KMS-11 (cell line): ENCODE data around the gene SMG5.

Experiments
- H2AFZ ChIP-seq: fragments of 200-600 bp; sonication (generic); 2 replicates; pipeline ENCODE4 v1.6.1; 2016; ENCODE audit warnings: antibody characterized with exemption, mixed run types, low read depth
- H3K27ac ChIP-seq: fragments of 200-600 bp; sonication (generic); 2 replicates; pipeline ENCODE4 v1.6.1; 2016; ENCODE audit warnings: mild to moderate bottlenecking, mixed run types
- H3K27me3 ChIP-seq: fragments of 200-600 bp; sonication (generic); 2 replicates; pipeline ENCODE4 v1.6.1; 2017; ENCODE audit warnings: mild to moderate bottlenecking, low read depth, mixed run types, moderate library complexity; ENCODE audit not compliant: insufficient read depth
- H3K36me3 ChIP-seq: fragments of 200-600 bp; sonication (generic); 2 replicates; pipeline ENCODE4 v1.6.1; 2017; ENCODE audit warnings: mild to moderate bottlenecking, mixed run types; ENCODE audit not compliant: insufficient read depth
- H3K4me1 ChIP-seq: fragments of 200-600 bp; sonication (generic); 2 replicates; pipeline ENCODE4 v1.6.1; 2016; ENCODE audit warnings: mild to moderate bottlenecking, low read depth, mixed run types; ENCODE audit not compliant: poor library complexity, severe bottlenecking
- H3K4me2 ChIP-seq: fragments of 200-600 bp; sonication (generic); 2 replicates; pipeline ENCODE4 v1.7.0; 2016; ENCODE audit warnings: mild to moderate bottlenecking, mixed run types
- H3K4me3 ChIP-seq: fragments of 200-600 bp; sonication (generic); IDR thresholded peaks from 2 replicates; pipeline ENCODE4 v1.6.1; 2017; ENCODE audit warnings: low read depth, low read length, mixed read lengths; ENCODE audit not compliant: insufficient read depth
- H3K79me2 ChIP-seq: fragments of 200-600 bp; sonication (generic); 2 replicates; pipeline ENCODE4 v1.6.1; 2016; ENCODE audit warnings: low read depth, mixed run types; ENCODE audit not compliant: insufficient read depth
- H3K9ac ChIP-seq: fragments of 200-600 bp; sonication (generic); 2 replicates; pipeline ENCODE4 v1.6.1; 2016; ENCODE audit warnings: mild to moderate bottlenecking, mixed run types
- H4K20me1 ChIP-seq: fragments of 200-600 bp; sonication (generic); 2 replicates; pipeline ENCODE4 v1.6.1; 2016; ENCODE audit warnings: mild to moderate bottlenecking, mixed run types; ENCODE audit not compliant: insufficient read depth
- TF ChIP-seq, protein P1 (sequence below): fragments of 200-600 bp; sonication (generic); conservative IDR thresholded peaks from 2 replicates; pipeline ENCODE4 v1.6.1; 2017; ENCODE audit warnings: low read depth, mild to moderate bottlenecking, antibody characterized with exemption, low read length, moderate library complexity, mixed read lengths

The SMG5 gene

DNA sequence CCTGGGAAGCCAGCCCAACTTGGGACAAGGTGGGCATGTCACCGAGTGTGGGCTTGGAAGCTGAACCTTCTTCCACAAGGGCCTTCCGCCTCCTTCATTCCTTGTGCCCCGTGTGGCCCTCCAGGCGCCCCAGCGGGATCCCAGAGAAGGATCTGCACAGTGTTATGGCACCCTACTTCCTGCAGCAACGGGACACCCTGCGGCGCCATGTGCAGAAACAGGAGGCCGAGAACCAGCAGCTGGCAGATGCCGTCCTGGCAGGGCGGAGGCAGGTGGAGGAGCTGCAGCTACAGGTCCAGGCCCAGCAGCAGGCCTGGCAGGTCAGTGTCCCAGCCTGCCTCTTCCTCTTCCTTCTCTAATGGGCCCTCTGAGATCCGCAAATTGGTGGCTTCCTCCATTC is 46.5 kb downstream of the SMG5 start:
- Histone ChIP-seq H2AFZ (no peak overlapping the region), H3K9ac (no peak overlapping the region), H3K27me3 (no peaks in the 10 kb centered on the region), H3K27ac (no peak overlapping the region), H3K36me3 (no peaks in the 10 kb centered on the region), H3K4me3 (no peak overlapping the region), H4K20me1 (no peaks in the 10 kb centered on the region), H3K79me2 (no peaks in the 10 kb centered on the region), H3K4me2 (no peak overlapping the region), H3K4me1 (peaks cover 26% of the 10 kb centered on the region)
- TF ChIP-seq, protein P1, sequence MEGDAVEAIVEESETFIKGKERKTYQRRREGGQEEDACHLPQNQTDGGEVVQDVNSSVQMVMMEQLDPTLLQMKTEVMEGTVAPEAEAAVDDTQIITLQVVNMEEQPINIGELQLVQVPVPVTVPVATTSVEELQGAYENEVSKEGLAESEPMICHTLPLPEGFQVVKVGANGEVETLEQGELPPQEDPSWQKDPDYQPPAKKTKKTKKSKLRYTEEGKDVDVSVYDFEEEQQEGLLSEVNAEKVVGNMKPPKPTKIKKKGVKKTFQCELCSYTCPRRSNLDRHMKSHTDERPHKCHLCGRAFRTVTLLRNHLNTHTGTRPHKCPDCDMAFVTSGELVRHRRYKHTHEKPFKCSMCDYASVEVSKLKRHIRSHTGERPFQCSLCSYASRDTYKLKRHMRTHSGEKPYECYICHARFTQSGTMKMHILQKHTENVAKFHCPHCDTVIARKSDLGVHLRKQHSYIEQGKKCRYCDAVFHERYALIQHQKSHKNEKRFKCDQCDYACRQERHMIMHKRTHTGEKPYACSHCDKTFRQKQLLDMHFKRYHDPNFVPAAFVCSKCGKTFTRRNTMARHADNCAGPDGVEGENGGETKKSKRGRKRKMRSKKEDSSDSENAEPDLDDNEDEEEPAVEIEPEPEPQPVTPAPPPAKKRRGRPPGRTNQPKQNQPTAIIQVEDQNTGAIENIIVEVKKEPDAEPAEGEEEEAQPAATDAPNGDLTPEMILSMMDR: no peak

DNA sequence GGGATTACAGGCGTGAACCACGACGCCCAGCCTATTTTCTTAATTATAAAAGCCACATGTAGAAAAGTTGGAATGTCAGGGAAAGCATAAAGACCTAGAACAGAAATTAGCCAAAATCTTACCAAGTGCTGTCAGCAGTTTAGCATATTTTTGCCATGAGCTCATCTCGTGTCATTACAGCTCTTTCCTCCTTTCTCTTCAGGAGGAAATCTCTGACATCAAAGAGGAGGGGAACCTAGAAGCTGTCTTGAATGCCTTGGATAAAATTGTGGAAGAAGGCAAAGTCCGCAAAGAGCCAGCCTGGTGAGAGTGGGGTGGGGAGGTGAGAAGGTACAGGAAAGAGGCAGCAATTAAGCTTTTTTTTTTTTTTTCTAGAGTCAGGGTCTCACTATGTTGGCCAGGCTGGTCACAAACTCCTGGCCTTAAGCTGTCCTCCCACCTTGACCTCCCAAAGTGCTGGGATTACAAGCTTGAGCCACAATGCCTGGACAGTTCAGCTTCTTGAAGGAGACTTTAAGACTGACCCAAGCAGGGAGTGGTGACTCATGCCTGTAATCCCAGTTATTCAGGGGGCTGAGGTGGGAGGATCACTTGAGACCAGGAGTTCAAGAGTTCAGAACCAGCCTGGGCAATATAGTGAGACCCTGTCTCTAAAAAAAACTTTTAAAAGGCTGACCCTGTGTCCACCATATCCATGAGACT is 49.0 kb downstream of the SMG5 start:
- Histone ChIP-seq H3K4me3 (no peak overlapping the region), H3K4me2 (no peak overlapping the region), H3K27ac (no peak overlapping the region), H3K4me1 (peaks cover 47% of the 10 kb centered on the region), H3K36me3 (no peaks in the 10 kb centered on the region), H3K79me2 (no peaks in the 10 kb centered on the region), H3K27me3 (no peaks in the 10 kb centered on the region), H4K20me1 (no peaks in the 10 kb centered on the region), H2AFZ (no peak overlapping the region), H3K9ac (no peak overlapping the region)
- TF ChIP-seq, protein P1: no peak

DNA sequence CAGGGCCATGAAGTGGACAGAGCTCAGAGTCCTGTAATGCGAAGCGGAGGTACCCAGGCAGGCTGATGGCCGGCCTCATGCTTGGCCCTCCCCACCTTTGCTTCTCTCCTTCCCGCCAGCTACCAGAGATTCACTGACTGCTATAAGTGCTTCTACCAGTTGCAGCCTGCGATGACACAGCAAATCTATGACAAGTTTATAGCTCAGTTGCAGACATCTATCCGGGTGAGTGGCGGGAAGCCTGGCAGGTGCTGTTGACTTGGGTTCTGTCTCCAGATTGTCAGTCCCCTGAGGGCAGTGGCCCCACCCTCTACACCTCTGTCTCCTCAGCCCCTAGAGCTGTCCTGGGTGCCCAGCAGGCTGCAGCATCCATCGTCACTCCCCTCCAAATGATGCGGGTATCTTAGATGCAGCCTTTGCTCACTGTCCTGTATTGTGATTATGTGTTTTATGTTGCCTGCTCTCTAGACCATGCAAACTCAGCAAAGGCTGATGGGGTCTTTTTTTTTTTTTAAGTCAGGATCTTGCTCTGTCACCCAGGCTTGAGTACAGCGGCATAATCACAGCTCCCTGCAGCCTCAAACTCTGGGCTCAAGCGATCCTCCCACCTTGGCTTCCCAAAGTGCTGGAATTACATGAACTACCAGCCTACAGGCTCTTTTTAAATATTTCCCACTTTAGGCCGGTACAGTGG is 50.3 kb downstream of the SMG5 start:
- Histone ChIP-seq H3K79me2 (no peaks in the 10 kb centered on the region), H3K36me3 (no peaks in the 10 kb centered on the region), H3K9ac (no peak overlapping the region), H2AFZ (no peak overlapping the region), H3K4me1 (peaks cover 60% of the 10 kb centered on the region), H3K27me3 (no peaks in the 10 kb centered on the region), H4K20me1 (no peaks in the 10 kb centered on the region), H3K4me3 (no peak overlapping the region), H3K27ac (no peak overlapping the region; the same call in 1 of the 2 replicates), H3K4me2 (no peak overlapping the region)
- TF ChIP-seq, protein P1: no peak

DNA sequence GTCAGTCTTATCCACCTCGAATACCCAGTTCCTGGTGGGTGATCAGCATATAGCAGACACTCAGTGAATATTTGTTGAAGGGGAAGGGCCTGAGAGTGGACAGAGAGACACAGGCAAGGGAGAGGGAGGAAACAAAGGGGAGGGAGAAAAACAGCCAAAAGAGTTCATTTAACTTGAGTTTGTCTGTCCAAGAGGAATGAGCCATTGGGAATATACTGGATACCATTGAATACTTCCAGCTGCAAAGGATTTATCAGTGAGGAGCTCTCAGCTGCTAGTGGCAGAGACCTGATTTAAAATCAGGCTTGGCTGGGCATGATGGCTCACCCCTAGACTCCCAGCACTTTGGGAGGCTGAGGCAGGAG is 52.2 kb downstream of the SMG5 start:
- Histone ChIP-seq H3K4me1 (peaks cover 78% of the 10 kb centered on the region), H3K79me2 (no peaks in the 10 kb centered on the region), H2AFZ (no peak overlapping the region), H3K9ac (no peak overlapping the region), H3K4me2 (no peak overlapping the region), H4K20me1 (no peaks in the 10 kb centered on the region), H3K36me3 (no peaks in the 10 kb centered on the region), H3K27ac (no peak overlapping the region), H3K27me3 (no peaks in the 10 kb centered on the region), H3K4me3 (no peak overlapping the region)
- TF ChIP-seq, protein P1: no peak
